Measurements from ENCODE around the gene GBP3.

DNA sequence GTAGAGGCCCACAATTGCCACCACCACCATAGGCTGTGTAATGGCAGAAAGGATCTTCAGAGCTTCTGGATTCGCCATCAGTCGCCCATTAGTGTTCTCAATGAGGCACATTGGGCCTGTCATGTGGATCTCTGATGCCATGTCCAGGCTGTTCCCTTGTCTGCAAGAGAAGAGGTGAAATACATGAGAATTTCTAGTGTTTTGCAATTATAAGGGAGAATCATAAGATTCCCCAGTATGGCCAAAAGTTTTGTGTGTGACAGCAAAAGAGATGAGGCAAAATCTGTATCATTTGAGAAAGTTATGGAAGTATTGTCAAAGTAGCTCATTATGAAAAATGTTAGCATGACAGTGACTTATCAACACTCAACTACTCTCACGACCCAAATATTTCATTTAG, 40.4 kb upstream of the GBP3 start:
- TF ChIP-seq, protein P1, sequence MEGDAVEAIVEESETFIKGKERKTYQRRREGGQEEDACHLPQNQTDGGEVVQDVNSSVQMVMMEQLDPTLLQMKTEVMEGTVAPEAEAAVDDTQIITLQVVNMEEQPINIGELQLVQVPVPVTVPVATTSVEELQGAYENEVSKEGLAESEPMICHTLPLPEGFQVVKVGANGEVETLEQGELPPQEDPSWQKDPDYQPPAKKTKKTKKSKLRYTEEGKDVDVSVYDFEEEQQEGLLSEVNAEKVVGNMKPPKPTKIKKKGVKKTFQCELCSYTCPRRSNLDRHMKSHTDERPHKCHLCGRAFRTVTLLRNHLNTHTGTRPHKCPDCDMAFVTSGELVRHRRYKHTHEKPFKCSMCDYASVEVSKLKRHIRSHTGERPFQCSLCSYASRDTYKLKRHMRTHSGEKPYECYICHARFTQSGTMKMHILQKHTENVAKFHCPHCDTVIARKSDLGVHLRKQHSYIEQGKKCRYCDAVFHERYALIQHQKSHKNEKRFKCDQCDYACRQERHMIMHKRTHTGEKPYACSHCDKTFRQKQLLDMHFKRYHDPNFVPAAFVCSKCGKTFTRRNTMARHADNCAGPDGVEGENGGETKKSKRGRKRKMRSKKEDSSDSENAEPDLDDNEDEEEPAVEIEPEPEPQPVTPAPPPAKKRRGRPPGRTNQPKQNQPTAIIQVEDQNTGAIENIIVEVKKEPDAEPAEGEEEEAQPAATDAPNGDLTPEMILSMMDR (IDR thresholded peaks at IDR 0.05 in 4 of 5, conservative IDR thresholded peaks at IDR 0.05 in 1 of 5): no peak
- TF ChIP-seq POLR2A (IDR thresholded peaks at IDR 0.05): no peak

Data from gastrocnemius medialis (tissue), 4 donors.